Activated T-helper 1 cell treated with anti-CD3 and anti-CD28 coated beads, Interleukin-2, amount 50 U/mL, for 16 hours (primary cell): ENCODE measurements around the gene SKIL.

Experiments used
- DNase-seq, 2 donors: peaks; one replicate each; pipeline ENCODE4 v3.0.0-alpha.2; 2020; ENCODE audit warnings: low read depth in 1 of 2, low spot score in 1 of 2

Gene SKIL

GRCh38 chr3:170386468-170386867 lies 29.0 kb downstream of the SKIL start:
- DNase-seq: no peak

DNA sequence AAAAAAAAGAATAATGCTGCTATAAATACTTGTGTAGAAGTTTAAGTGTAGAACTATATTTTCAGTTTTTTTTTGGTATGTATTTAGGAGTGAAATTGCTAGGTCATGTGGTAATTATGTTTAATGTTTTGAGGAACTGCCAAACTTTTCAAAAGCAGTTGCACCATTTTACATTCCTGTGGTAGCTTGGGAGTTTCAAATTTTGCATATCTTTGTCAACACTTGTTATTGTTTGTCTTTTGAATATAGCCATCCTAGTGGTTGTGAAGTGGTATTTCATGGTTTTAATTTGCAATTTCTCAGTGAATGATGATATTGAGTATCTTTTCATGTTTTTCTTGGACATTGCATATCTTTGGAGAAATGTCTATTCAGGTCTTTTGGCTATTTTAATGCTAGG lies 30.4 kb downstream of the SKIL start:
- no peak for DNase-seq

GRCh38 chr3:170391108-170391507 lies 33.6 kb downstream of the SKIL start:
- DNase-seq: no peak

- DNase-seq: no peak
Observed at GRCh38 chr3:170397685-170398084, 40.2 kb downstream of the SKIL start.

GRCh38 chr3:170405101-170405500 lies 47.6 kb downstream of the SKIL start:
- DNase-seq: no peak

GRCh38 chr3:170410428-170411029 lies 53.0 kb downstream of the SKIL start:
- no peak for DNase-seq

DNA sequence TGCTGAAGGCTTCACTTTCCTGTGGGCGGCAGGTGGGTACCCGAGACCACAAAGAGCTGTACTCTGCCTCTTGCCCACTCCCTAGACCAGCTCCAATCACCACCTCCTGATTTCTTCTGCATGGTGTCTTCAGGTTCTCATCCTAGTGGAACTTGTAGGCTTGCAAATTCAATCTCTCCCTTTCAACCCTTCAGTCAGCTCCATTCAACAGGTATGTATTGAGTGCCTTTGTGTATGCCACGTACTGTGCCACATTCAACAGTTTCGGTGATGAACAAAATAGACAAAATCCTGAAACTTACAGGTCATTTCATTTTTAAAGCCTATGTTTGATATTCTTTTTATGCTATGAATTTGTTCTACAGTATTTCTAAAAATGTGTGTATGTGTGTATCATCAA lies 55.8 kb downstream of the SKIL start:
- DNase-seq: no peak

DNA sequence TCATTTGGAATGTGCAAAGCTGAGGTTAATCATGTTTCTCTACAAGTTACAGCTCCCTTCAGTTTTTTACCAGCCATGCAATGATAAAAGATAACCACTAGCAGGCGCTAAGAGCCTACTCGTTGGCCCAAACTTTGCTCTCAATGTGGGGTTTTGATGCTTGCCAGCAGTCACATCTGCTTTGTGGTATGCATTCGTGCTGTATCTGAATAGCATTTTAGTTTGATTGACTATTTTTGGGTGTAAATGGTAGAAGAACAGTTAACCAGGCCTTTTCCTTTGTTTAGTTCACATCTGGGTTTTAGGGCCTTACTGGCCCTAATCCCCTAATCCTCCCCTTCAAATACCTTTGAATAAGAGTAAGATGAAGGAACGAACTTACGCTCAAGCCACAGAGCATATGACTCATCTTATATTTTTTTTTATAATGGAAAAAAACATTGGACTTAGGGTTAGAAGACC lies 56.7 kb downstream of the SKIL start:
- DNase-seq: no peak

GRCh38 chr3:170417090-170417489 lies 59.6 kb downstream of the SKIL start:
- no peak for DNase-seq

DNA sequence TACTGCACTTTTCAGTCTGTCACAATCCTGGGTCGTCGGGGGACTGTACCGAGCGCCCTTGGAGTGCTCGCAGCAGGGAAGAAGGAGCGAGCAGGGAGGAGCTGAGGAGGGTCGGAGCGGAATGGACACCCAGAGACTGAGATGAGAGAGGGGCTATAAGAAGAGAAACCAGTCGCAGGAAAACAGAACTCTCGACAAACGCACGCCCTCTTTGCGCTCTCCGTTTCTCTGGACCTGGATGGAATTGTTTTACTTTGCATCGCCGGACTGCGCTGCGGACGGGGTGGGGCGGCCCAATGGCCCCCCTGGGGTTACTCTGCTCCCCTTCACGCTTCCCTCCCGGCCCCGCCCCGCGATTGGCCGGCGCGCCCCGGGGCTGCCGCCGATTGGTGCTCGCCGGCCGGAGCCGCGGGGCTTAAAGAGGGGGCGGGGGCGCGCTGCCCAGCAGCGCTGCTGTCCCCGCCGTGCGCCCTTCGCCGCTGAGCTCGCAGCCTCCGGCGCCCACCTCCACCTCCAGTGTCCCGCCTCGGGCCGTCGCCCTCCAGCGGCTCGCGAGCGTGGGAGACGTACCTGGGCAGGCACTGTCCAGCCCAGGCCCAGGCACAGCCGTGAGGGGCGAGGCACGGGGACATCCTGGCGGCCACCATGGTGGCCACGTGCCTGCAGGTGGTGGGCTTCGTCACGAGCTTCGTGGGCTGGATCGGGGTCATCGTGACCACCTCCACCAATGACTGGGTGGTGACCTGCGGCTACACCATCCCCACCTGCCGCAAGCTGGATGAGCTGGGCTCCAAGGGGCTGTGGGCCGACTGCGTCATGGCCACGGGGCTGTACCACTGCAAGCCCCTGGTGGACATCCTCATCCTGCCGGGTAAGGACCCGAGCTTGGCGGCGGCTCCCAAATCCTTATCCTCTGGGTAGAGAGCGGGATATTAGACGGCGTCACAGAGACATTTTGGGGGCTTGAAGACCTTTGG lies 61.2 kb downstream of the SKIL start, which contains the start of gene CLDN11:
CLDN11 (plus strand) TSS at position 447 of the 977 bp plus-strand sequence; CDS start at position 646, 199 bp downstream.
- DNase-seq: no peak

- no peak for DNase-seq
Observed at GRCh38 chr3:170419557-170420087, 62.1 kb downstream of the SKIL start.

DNA sequence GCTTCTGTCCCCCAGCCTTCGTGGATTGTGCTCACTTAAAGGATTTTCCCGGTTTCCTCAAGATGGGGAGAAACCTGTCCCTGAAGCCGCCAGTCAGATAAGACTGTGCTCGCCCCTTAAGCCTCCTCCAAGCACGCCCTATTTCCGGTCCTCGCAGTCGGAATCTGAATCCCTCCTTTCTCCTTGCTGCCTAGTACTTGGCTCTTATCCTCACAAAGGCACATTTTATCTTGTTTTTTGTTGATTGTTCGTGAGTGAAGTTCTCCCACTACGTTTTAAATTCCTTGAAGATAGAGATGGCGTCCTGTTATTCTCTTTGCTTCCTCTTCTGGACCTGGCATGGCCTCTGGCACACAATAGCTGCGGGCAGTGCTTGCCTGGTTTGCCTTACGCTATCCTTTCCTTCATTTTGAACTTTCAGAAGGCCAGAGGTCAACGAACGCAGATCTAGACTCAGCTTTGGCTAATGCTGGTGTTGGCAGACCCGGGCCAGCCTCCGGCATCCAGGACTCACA lies 62.8 kb downstream of the SKIL start:
- DNase-seq: no peak

DNA sequence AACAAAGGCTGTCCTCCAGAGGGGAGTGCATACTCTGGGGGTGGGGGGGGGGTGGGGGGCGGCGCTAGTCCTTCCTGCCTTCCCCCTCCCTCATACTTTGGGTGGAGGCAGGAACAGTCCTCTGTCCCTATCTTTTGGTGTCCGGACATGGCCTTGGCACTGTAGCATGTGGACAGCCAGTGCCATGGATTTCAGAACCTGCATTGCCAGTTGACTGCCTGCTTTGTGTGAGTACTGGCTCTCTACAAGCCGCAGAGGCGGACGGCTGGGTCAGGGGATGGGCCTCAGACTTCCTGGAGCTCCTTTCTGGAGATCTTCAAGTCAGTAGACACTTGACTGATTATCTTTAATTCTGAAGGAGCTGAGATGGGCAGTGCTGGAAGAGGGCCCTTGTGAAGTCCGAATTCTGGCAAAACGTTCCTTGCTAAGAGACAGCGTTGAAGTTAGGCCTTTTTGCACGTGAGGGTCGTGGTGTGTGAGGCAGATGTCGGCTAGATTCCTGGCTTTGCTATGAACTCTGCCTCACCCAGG lies 63.7 kb downstream of the SKIL start:
- no peak for DNase-seq

DNA sequence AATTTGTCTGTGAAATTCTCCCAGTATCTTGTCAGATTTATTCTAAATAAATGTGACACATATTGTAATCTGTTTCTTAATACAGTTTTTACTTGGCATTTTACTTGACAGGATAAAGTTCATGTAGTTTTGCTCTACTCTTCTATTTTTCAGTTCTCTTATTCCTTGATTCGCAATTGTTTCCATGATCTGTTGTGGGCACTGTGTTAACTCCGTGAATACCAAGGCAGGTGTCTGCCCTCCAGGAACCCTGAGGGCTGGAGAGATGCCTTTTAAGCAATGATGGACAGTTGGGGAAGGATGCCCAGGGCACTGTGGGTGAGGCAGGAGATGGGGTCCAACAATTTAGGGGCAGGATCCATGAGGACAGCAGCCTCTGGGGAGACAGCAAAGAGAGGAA lies 64.2 kb downstream of the SKIL start:
- no peak for DNase-seq

GRCh38 chr3:170423001-170423615 lies 65.6 kb downstream of the SKIL start:
- DNase-seq: no peak

DNA sequence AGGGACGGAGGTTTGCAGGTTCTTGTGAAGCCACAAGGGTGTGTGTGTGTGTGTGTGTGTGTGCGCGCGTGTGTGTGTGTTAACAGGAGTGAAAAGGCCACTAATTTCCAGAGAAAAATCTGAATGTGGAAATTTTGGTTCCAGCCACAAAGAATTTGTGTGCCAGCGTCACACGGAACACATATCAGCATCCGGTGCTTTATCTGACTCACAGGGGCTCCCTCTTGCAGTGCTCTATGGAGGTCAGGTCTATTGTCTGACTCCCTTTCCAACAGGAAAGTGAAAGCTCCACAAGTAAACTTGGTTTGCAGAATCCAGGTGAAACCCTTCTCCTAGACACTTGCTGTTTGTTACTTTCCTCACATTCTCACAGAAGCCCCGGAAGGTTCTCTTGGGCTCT lies 67.4 kb downstream of the SKIL start:
- DNase-seq: no peak

- DNase-seq: no peak
Observed at GRCh38 chr3:170425491-170426239, 68.2 kb downstream of the SKIL start.

GRCh38 chr3:170426240-170426797 lies 68.8 kb downstream of the SKIL start:
- DNase-seq: no peak

DNA sequence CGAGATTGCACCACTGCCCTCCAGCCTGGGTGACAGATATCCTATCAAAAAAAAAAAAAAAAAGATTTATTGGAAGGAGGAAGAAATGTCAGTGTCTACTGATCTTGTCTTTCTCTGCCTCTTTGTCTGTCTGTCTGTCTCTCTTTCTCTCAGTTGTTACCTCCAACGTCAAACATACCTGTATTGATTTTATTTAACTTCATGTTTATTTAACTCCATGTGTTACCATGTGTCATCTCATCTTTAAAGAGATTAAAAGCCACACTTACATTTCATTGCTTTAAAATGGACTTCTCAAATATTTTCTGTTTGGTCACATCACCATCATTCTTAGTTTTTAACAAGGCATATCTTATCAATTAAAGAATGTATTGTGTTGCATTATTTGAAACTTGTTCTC lies 70.6 kb downstream of the SKIL start:
- DNase-seq: no peak

GRCh38 chr3:170429050-170429449 lies 71.5 kb downstream of the SKIL start:
- no peak for DNase-seq
